IPS-11a (cell line): ENCODE measurements around the gene KRTAP1-3.
"Not testable (repeated sequence)": the region's sequence is repeated elsewhere in the genome, so short reads cannot be mapped to it uniquely, and the experiment has no call there.

ENCODE experiments used
- H3K4me3 ChIP-seq: one replicate; pipeline ENCODE4 v1.5.1; 2013; ENCODE audit warnings: low read depth, low read length, control low read depth

KRTAP1-3 gene

GRCh38 chr17:41034346-41034935 is at the start of gene KRTAP1-3:
TSS of gene KRTAP1-3 (minus strand) at chr17:41034874. CDS start at chr17:41034821, 53 bp downstream.
- H3K4me3 ChIP-seq, result not testable (repeated sequence)

DNA sequence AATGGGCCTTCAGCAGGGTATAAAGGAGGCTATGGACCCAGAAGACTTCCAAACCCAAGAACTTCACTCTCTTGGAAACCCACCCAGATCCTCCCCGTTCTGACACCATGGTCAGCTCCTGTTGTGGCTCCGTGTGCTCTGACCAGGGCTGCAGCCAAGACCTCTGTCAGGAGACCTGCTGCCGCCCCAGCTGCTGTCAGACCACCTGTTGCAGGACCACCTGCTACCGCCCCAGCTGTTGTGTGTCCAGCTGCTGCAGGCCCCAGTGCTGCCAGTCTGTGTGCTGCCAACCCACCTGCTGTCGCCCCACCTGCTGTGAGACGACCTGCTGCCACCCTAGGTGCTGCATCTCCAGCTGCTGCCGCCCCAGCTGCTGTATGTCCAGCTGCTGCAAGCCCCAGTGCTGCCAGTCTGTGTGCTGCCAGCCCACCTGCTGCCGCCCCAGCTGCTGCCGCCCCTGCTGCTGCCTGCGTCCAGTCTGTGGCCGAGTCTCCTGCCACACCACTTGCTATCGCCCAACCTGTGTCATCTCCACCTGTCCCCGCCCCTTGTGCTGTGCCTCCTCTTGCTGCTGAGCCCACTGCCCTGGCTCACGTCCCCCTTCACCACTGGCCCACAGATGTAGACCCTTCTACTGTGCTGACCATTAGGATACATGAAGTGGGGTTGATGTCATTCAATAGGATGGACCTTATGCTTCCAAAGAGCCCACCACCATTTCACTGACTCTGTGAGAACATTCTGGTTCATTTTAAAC is 49.6 kb upstream of the KRTAP1-3 start, which contains the start of gene KRTAP4-7:
TSS of gene KRTAP4-7 (plus strand) at position 51 of the 757 bp plus-strand sequence. CDS start at position 108, 57 bp downstream.
- H3K4me3 ChIP-seq, result not testable (repeated sequence)

GRCh38 chr17:41083427-41083826 is 48.8 kb upstream of the KRTAP1-3 start:
- H3K4me3 ChIP-seq, result not testable (repeated sequence)

DNA sequence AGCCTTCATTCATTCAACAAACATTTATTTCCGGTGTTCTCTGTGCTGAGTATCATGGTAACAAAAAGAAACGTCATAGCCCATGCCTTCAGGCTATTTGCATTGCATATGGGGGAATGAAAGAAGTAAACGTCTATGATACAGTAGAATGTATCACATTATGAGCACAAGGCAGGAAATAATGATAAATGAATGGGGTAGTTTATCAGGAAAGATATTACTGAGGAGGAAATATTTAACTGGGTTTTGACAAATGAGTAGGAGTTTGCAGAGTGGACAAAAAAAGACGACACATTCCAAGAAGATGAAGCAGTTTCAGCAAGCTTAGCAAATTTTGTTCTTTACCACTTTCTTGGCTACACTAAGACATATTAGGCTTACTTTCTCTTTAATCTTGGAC is 48.0 kb upstream of the KRTAP1-3 start:
- no peak overlapping the region for H3K4me3 ChIP-seq

- H3K4me3 ChIP-seq, result no peak overlapping the region
These were observed 42.1 kb upstream of the KRTAP1-3 start for GRCh38 chr17:41076788-41077187.

DNA sequence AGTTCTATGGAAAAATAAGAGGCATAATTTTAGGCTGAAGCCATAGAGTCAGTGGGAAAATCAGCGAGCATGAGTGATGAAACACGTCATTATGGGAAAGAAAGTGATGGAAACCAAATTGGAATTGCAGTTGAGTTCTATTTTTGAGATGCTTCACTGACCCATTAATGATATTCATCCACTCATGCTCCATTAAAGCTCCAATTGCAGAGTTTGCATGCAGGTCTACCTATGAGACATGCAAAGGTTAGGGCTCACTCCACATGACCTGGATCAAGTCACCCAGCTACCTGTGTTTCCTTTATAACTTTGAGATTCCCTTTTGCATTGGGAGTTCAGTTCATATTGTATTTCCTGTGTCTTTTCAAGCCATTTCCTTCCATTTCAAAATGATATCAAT is 39.0 kb upstream of the KRTAP1-3 start:
- no peak overlapping the region for H3K4me3 ChIP-seq

DNA sequence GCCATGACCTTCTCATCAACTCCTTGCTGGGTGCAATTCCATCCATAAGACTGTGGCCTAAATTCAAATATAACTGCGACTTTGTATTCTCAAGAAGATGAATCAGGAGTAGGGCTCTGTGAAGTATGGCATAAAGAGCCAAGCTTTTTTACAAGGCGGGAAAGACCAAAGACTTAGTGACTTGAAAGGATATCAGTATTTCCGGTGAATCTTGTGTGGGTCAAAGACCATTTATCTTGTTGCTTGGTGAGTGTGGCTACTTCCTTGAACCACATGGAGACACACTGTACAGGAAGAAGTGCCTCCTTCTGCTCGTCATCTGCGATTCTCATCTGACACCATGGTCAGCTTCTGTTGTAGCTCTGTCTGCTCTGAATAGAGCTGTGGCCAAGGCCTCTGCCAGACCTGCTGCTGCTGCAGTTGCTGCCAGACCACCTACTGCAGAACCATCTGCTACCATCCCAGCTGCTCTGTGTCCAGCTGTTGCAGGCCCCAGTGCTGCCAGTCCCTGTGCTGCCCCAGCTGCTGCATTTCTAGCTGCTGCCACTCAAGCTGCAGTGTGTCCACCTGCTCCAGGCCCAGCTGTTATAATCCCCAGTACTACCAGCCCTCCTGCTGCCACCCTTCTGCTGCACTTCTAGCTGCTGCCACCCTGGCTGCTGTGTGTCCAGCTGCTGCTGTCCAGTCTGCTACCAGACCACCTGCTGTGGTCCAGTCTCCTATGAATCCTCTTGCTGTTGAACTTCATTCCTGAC is 37.1 kb upstream of the KRTAP1-3 start:
- no peak overlapping the region for H3K4me3 ChIP-seq

DNA sequence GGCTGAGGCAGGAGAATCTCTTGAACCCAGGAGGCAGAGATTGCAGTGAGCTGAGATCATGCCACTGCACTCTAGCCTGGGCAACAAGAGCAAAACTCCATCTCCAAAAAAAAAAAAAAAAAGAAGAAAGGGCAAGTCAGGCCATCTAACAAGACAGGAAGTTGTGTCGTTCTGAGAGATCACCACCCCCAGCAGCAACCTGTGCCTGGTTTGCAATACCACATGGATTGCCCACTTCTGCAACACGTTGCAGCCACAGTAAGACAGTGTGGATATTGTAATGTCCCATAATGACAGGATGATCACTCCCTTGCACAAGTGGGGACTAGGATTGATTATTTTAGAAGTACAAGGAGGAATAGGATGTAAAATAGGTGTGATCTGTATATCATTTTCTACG is 34.4 kb upstream of the KRTAP1-3 start:
- no peak overlapping the region for H3K4me3 ChIP-seq

GRCh38 chr17:41067281-41067680 is 32.6 kb upstream of the KRTAP1-3 start:
- H3K4me3 ChIP-seq, result no peak overlapping the region

DNA sequence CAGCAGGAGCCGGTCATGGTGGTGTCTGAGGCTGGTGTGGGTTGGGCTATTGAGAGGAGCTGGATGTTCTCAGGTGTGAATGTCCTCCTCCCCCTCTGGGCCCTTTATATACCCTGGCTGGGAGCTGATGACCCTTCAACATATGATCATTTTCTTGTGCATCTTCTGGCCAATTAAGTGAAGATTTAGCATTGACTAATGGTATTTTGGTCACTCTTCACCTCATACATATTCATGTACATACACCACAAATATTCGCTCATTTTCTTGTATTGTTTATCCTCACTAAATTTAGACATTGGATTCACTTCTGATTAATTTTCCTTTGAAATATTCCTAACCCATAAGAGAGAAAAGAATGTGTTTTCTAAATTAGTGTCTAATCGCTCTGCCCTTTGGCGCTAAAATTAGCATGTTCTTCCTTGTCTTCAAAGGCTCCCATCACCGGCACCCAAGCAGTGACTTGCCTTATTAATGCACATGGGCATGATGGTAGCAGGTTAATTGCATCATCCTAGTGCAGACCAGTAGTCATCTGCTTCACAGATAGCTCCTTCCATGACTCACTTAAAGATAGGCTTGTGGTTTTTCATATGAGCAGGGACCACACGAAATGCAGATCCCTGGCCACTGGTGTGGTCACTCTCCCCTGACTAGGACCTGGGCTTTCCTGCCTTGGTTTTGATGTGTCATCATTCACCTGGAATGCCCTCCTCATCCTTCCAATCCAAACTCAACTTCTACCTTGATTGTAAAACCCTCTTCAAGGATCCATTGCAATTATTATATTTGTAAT is 31.4 kb upstream of the KRTAP1-3 start, which contains the start of gene KRTAP2-4:
TSS of gene KRTAP2-4 (minus strand) at position 51 of the 796 bp plus-strand sequence. CDS start at position 17, 34 bp downstream.
- H3K4me3 ChIP-seq, result no peak within 1 kb of the TSS

GRCh38 chr17:41065016-41065689 is 30.5 kb upstream of the KRTAP1-3 start:
- not testable (repeated sequence) for H3K4me3 ChIP-seq

DNA sequence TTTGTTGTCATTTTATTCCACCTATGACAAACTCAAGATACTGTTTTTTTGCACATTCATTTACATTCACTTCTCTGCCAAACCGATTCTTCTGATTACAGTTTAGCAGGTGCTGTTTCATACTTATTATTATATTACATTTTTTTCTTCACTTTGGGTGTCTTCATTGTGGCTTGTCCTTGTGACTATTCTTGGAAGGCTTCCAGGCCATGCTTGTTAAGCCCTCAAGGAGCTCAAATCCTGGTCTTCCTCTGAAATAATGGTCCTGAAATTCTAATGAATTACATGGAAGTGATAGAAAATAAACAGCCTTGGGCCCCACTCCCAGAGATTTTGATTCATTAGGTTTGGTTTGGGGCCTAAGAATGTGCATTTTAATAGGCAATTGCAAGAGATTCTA is 29.6 kb upstream of the KRTAP1-3 start:
- no peak overlapping the region for H3K4me3 ChIP-seq

DNA sequence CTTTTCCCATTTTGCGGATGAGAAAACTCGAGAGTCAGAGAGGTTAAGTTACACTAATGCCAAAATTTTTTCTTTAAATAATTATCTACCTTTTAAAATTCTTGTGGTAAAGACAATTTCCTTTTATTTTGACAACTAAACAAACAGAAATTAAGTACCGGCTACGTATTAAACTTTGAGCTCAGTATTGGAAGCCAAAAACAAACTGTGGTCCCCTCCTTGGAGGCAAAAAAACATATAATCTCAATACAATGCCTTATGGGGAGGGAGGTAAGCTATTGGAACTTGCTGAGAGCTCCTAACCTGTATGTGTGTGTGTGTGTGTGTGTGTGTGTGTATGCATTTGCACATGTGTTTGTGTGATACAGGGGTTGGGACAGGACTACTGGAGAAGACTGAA is 28.8 kb upstream of the KRTAP1-3 start:
- no peak overlapping the region for H3K4me3 ChIP-seq

GRCh38 chr17:41061964-41062363 is 27.3 kb upstream of the KRTAP1-3 start:
- H3K4me3 ChIP-seq, result no peak overlapping the region

DNA sequence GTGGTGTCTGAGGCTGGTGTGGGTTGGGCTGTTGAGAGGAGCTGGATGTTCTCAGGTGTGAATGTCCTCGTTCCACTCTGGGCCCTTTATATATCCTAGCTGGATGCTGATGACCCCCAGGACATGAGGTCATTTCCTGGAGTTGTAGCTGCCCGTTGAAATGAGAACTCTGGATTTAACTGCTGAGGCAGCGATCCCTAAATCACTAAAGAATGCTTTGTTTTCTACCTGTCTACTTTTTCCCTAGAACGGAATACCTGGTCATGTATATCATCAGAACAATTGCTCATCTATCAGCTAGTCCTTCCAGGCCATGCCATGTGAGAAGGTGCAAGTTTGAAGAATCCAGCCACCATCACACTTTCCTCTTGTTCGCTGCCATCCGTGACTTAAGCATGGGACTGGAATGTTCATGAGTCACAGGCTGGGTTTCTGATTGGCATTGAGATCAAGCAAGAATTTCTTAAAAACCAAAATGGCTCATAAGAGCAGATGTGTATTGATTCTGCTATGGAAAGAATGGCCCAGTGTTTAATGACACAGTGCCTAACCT is 25.5 kb upstream of the KRTAP1-3 start, which contains the start of gene KRTAP2-3:
TSS of gene KRTAP2-3 (minus strand) at position 63 of the 553 bp plus-strand sequence. CDS start 64 bp downstream, outside the sequence.
- H3K4me3 ChIP-seq, result no peak within 1 kb of the TSS

GRCh38 chr17:41059276-41060051 is 24.8 kb upstream of the KRTAP1-3 start:
- not testable (repeated sequence) for H3K4me3 ChIP-seq

- H3K4me3 ChIP-seq, result no peak overlapping the region
These were observed 24.1 kb upstream of the KRTAP1-3 start for GRCh38 chr17:41058741-41059140.

DNA sequence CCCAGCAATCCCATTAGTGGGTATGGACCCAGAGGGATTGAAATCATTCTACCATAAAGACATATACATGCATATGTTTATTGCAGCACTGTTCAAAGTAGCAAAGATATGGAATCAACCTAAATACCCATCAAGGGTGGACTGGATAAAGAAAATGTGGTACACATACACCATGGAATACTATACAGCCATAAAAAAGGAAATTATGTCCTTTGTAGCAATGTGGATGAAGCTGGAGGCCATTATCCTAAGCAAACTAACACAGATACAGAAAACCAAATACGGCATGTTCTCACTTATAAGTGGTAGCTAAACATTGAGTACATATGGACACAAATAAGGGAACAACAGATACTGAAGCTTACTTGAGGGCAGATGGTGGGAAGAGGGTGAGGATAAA is 22.9 kb upstream of the KRTAP1-3 start:
- H3K4me3 ChIP-seq, result no peak overlapping the region

DNA sequence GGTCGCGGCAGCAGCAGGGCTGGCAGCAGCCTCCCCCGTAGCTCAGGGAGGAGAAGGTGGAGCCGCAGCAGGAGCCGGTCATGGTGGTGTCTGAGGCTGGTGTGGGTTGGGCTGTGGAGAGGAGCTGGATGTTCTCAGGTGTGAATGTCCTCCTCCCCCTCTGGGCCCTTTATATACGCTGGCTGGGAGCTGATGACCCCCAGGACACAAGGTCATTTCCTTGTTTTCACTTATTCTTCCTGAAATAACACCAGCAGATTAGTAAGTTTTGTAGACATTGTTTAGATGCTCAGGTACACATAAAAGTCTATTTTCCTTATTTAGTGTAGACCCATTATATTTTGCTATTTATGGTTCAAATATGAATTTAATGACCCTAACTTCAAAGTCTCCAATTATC is 20.5 kb upstream of the KRTAP1-3 start, which contains the start of gene KRTAP2-2:
TSS of gene KRTAP2-2 (minus strand) at position 101 of the 400 bp plus-strand sequence. CDS start at position 82, 19 bp downstream.
- not testable (repeated sequence) for H3K4me3 ChIP-seq
